Ecto neural progenitor cell (in vitro differentiated cells): ENCODE results near the gene NUTM2D.
"Not testable (repeated sequence)": the region's sequence is repeated elsewhere in the genome, so short reads cannot be mapped to it uniquely, and the experiment has no call there.

Experiments
- DNase-seq: peaks from one replicate; pipeline ENCODE4 v3.0.0-alpha.2; 2018; ENCODE audit warnings: low spot score

The NUTM2D gene

GRCh38 chr10:87379115-87379514, 21.6 kb downstream of the NUTM2D start:
- not testable (repeated sequence) for DNase-seq

DNA sequence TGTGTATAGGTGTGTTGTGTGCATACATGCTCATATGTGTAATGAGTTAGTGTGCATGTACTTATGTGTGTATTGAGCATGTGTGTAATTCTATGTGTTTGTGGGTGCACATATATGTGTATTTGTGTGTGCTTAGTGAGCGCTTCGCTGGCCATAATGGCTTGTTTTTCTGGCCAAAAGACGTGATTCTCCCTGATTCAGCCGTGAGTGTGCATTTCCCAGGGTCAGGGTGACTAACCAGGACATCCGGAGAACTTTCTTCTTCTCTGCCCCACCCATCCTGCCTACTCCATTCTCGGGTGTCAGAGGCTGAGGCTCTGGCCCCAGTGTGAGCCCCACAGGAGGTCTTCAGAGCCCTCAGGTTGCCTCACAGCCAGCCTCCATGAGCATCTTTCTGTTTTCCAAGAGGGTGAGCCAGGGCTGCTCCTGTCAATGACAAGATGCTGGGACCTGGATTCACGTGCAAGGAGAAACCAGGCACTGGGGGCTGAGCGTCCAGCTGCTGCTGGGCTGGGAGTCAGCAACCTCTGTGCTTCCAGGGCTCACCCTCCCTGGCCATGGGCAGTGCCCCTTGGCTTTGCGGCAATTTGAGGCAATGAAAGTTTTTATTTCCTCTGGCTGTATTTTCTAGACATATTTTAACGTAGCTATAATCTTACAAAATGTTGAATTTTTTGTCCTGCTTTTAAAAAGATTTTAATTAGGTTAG, 25.8 kb downstream of the NUTM2D start:
- not testable (repeated sequence) for DNase-seq

GRCh38 chr10:87384283-87384682, 26.7 kb downstream of the NUTM2D start:
- not testable (repeated sequence) for DNase-seq

- not testable (repeated sequence) for DNase-seq
Measured at GRCh38 chr10:87385762-87386360, 28.3 kb downstream of the NUTM2D start.

- DNase-seq, result not testable (repeated sequence)
Measured at GRCh38 chr10:87391360-87391759, 33.8 kb downstream of the NUTM2D start.

- not testable (repeated sequence) for DNase-seq
Measured at GRCh38 chr10:87396206-87396605, 38.7 kb downstream of the NUTM2D start.

GRCh38 chr10:87398436-87398835, 40.9 kb downstream of the NUTM2D start:
- not testable (repeated sequence) for DNase-seq

GRCh38 chr10:87407516-87408467, 50.2 kb downstream of the NUTM2D start:
- DNase-seq, result not testable (repeated sequence)

GRCh38 chr10:87413921-87414320, 56.4 kb downstream of the NUTM2D start:
- DNase-seq, result not testable (repeated sequence)
